ENCODE results near the gene ARHGAP26. TPM values are rescaled to one million over a fixed set of nuclear protein-coding genes. Genes with fewer than 3 reads are reported as not detected.

The ARHGAP26 gene
- total RNA-seq, 4 donors from 2014 or later: 11.1 to 36.1 (median 21.8) TPM

DNA sequence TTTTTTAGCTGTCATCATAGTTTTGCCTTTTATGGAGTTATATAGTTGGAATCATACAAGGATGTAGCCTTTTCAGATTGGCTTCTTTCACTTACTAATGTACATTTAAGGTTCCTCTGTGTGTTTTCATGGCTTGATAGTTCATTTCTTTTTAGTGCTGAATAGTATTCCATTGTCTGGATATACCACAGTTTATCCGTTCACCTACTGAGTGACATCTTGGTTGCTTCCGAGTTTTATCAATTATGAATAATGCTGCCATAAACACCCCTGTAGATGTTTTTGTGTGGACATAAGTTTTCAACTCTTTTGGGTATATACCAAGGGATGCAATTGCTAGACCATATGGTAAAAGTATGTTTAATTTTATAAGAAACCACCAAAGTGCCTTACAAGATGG, 497.0 kb downstream of the ARHGAP26 start:
- Histone ChIP-seq H3K9me3 (no peaks in the 10 kb centered on the region), H3K27me3 (no peaks in the 10 kb centered on the region), H3K4me1 (no peaks in the 10 kb centered on the region), H3K27ac (no peak overlapping the region), H3K36me3 (no peaks in the 10 kb centered on the region), H3K4me3 (no peak overlapping the region)
- TF ChIP-seq, protein P1, sequence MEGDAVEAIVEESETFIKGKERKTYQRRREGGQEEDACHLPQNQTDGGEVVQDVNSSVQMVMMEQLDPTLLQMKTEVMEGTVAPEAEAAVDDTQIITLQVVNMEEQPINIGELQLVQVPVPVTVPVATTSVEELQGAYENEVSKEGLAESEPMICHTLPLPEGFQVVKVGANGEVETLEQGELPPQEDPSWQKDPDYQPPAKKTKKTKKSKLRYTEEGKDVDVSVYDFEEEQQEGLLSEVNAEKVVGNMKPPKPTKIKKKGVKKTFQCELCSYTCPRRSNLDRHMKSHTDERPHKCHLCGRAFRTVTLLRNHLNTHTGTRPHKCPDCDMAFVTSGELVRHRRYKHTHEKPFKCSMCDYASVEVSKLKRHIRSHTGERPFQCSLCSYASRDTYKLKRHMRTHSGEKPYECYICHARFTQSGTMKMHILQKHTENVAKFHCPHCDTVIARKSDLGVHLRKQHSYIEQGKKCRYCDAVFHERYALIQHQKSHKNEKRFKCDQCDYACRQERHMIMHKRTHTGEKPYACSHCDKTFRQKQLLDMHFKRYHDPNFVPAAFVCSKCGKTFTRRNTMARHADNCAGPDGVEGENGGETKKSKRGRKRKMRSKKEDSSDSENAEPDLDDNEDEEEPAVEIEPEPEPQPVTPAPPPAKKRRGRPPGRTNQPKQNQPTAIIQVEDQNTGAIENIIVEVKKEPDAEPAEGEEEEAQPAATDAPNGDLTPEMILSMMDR (IDR thresholded peaks at IDR 0.05): no peak
- no peak for TF ChIP-seq EP300 (IDR thresholded peaks at IDR 0.05)
- no peak for TF ChIP-seq POLR2AphosphoS5 (IDR thresholded peaks at IDR 0.05)
- TF ChIP-seq POLR2A (IDR thresholded peaks at IDR 0.05): no peak
- WGBS: 93% methylated on average over 2 of the region's 2 CpGs
- DNase-seq (ENCODE audit: low spot score in 2 of 2): no peak

DNA sequence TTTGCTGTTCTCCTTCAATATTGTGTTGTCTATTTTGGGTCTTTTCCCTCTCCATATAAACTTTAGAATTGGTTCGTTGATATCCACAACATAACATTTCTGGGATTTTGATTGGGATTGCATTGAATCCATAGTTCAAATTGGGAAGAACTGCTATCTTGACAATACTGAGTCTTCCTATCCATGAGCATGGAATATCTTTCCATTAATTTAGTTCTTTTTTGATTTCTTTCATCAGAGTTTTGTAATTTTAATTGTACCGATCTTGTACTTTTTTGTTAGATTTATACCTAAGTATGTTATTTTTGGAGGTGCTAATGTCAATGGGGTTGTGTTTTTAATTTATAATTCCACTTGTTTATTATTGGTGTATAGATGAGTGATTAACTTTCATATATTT, 498.2 kb downstream of the ARHGAP26 start:
- DNase-seq (ENCODE audit: low spot score in 2 of 2): no peak
- no peaks in the 10 kb centered on the region for H3K27me3 ChIP-seq
- no peaks in the 10 kb centered on the region for H3K4me1 ChIP-seq
- no peak overlapping the region for H3K27ac ChIP-seq
- H3K9me3 ChIP-seq: no peaks in the 10 kb centered on the region
- TF ChIP-seq POLR2AphosphoS5 (IDR thresholded peaks at IDR 0.05) (no peak), POLR2A (IDR thresholded peaks at IDR 0.05) (no peak), EP300 (IDR thresholded peaks at IDR 0.05) (no peak)
- TF ChIP-seq, protein P1 (IDR thresholded peaks at IDR 0.05): no peak
- WGBS: 97% methylated on average over 2 of the region's 2 CpGs
- no peaks in the 10 kb centered on the region for H3K36me3 ChIP-seq
- H3K4me3 ChIP-seq: no peak overlapping the region

DNA sequence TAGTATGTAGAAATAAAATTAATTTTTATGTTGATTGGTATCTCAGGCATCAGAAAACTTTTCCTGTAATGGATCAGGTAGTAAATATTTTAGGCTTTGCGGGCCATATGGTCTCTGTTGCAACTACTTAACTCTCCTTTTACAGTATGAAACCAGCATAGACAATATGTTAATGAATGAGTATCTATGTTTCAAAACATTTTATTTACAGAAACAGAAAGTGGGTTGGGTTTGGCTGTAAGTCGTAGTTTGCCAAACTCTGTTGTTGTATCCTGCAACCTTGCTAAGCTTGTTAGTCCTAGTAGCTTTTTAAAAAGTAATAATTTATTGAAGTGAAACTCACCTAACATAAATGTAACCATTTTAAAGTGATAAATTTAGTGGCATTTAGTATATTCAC, 501.3 kb downstream of the ARHGAP26 start:
- no peak for DNase-seq (ENCODE audit: low spot score in 2 of 2)
- Histone ChIP-seq H3K4me1 (no peaks in the 10 kb centered on the region), H3K9me3 (no peaks in the 10 kb centered on the region), H3K4me3 (no peak overlapping the region), H3K27me3 (no peaks in the 10 kb centered on the region), H3K36me3 (no peaks in the 10 kb centered on the region), H3K27ac (no peak overlapping the region)
- TF ChIP-seq EP300 (IDR thresholded peaks at IDR 0.05) (no peak), POLR2A (IDR thresholded peaks at IDR 0.05) (no peak), POLR2AphosphoS5 (IDR thresholded peaks at IDR 0.05) (no peak)
- TF ChIP-seq, protein P1 (IDR thresholded peaks at IDR 0.05): no peak
- WGBS: 68% methylated on average over 2 of the region's 2 CpGs

DNA sequence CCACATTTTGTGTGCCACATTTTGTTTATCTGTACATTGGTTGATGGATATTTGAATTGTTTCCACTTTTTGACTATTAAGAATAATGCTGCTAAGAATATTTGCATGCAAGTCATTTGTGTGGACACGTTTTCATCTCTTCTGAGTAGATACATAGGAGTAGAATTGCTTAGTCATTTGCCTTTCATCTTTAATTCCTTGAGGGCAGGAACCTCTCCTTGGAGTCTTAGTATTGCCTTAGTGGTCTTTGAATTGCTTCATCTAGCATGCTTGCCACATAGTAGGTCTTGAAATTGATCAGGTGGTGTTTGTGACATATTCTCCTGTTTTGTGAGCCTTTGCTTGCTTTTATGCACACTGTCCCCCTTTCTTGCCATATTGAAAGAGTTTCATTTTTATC, 504.8 kb downstream of the ARHGAP26 start:
- Histone ChIP-seq H3K4me3 (no peak overlapping the region), H3K27ac (no peak overlapping the region), H3K4me1 (no peaks in the 10 kb centered on the region), H3K36me3 (peaks cover 11% of the 10 kb centered on the region), H3K9me3 (no peaks in the 10 kb centered on the region), H3K27me3 (no peaks in the 10 kb centered on the region)
- TF ChIP-seq, protein P1 (IDR thresholded peaks at IDR 0.05): no peak
- TF ChIP-seq POLR2A (IDR thresholded peaks at IDR 0.05): no peak
- no peak for TF ChIP-seq POLR2AphosphoS5 (IDR thresholded peaks at IDR 0.05)
- no peak for TF ChIP-seq EP300 (IDR thresholded peaks at IDR 0.05)
- DNase-seq (ENCODE audit: low spot score in 2 of 2): no peak
- WGBS: 50% methylated on average over 1 of the region's 1 CpG

DNA sequence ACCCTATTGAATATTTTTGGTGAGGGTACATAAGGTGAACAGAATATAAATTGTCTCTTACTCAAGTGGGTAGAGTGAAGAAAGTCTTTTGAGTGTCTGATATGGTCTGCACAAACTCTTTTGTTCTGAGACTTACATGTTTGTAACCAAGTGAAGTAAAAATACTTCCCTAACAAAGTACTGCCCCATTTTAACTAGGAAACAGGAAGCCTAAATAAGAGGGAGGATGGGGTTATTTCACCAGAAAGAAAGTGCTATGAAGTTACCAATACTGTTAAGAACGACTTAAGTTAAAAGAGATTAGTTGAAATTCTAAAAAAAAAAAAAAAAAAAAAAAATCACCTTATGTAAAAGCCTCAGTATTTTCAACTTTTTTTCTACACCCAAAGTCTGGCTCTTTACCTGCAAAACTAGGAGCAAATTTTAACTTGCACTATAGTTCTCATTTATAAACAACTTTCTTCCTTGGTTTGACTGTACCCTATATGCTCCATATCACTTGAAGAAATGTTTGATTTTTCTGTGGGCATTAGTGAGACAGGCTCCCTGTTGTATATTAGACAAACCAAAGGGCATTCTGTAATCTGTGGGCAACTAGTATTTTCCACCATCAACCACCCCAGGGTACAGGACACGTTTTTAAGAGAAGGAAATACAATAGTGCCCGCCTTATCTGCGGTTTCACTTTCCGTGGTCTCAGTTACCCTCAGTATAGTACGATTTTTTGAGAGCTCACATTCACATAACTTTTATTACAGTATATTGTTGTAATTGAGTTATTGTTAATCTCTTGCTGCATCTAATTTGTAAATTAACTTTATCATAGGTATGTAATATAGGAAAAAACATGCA, 505.6 kb downstream of the ARHGAP26 start:
- TF ChIP-seq POLR2AphosphoS5 (IDR thresholded peaks at IDR 0.05) (no peak), POLR2A (IDR thresholded peaks at IDR 0.05) (no peak), EP300 (IDR thresholded peaks at IDR 0.05) (no peak)
- TF ChIP-seq, protein P1 (IDR thresholded peaks at IDR 0.05): no peak
- H3K9me3 ChIP-seq: no peaks in the 10 kb centered on the region
- DNase-seq (ENCODE audit: low spot score in 2 of 2): no peak
- H3K4me1 ChIP-seq: no peaks in the 10 kb centered on the region
- no peak overlapping the region for H3K27ac ChIP-seq
- no peaks in the 10 kb centered on the region for H3K27me3 ChIP-seq
- 77% methylated on average over 6 of the region's 6 CpGs for WGBS
- H3K36me3 ChIP-seq: peaks cover 18% of the 10 kb centered on the region
- H3K4me3 ChIP-seq: no peak overlapping the region
